H1 (cell line): ENCODE measurements around the gene SLC15A3.

Source experiments
- JUND ChIP-seq: IDR thresholded peaks from 2 replicates; pipeline ENCODE4 v1.6.1; 2011; ENCODE audit warnings: mild to moderate bottlenecking, improper control_type of control experiment, low read length
- PHF8 ChIP-seq: fragments of 200-600 bp; sonication (generic); conservative IDR thresholded peaks from 2 replicates; pipeline ENCODE4 v1.7.1; 2012; ENCODE audit warnings: low read depth, mild to moderate bottlenecking, inconsistent platforms, low read length, moderate library complexity
- TF ChIP-seq, protein P1 (sequence below), 3 experiments: IDR thresholded peaks; 1 replicate in 2 of 3; 2 replicates in 1 of 3; pipeline versions ENCODE4 v1.5.1 to v1.6.1; 2011; ENCODE audit warnings: low read length in 3 of 3, mild to moderate bottlenecking in 3 of 3, inconsistent platforms in 2 of 3, low read depth in 1 of 3, moderate library complexity in 1 of 3; ENCODE audit not compliant: insufficient read depth in 1 of 3; ENCODE audit errors: control extremely low read depth in 1 of 3

DNA sequence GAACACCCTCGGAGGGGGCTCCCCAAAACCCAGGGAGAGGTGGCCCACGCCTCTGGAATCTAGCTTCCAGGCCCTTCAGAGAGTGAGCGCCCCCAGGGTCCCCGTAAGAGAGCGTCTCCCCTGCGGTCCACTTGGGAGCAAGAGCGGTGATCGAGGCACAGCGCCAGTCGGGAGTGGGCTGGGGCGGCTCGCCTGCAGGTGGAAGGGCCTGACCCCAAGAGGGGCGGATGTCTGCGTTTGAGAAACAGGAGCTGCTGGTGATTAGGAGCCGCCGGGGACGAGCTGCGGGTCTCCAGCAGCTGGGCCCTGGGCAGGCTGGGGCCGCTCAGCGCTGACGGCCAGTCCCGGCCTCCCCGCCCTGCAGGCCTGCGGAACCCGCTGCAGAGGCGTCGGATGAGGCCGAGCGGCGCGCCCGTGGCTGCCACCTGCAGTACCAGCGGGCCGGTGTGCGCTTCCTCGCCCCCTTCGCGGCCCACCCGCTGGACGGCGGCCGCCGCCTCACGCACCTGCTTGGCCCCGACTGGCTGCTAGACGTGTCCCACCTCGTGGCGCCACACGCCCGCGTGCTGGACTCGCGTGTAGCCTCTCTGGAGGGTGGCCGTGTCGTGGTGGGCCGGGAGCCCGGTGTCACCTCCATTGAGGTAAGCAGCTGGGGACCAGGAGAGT, 17.7 kb downstream of the SLC15A3 start:
- no peak for TF ChIP-seq PHF8
- TF ChIP-seq, protein P1, sequence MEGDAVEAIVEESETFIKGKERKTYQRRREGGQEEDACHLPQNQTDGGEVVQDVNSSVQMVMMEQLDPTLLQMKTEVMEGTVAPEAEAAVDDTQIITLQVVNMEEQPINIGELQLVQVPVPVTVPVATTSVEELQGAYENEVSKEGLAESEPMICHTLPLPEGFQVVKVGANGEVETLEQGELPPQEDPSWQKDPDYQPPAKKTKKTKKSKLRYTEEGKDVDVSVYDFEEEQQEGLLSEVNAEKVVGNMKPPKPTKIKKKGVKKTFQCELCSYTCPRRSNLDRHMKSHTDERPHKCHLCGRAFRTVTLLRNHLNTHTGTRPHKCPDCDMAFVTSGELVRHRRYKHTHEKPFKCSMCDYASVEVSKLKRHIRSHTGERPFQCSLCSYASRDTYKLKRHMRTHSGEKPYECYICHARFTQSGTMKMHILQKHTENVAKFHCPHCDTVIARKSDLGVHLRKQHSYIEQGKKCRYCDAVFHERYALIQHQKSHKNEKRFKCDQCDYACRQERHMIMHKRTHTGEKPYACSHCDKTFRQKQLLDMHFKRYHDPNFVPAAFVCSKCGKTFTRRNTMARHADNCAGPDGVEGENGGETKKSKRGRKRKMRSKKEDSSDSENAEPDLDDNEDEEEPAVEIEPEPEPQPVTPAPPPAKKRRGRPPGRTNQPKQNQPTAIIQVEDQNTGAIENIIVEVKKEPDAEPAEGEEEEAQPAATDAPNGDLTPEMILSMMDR (IDR thresholded peaks at IDR 0.05; ENCODE audit: control extremely low read depth in 1 of 3, insufficient read depth in 1 of 3, low read depth in 1 of 3, low read length in 3 of 3), result no peak
- TF ChIP-seq JUND, result no peak
